Kidney capillary endothelial cell (primary cell): ENCODE results near the gene SYT7.

ENCODE experiments used
- DNase-seq: peaks from one replicate; pipeline ENCODE4 v3.0.0-alpha.2; 2018; ENCODE audit warnings: low spot score

SYT7 gene

DNA sequence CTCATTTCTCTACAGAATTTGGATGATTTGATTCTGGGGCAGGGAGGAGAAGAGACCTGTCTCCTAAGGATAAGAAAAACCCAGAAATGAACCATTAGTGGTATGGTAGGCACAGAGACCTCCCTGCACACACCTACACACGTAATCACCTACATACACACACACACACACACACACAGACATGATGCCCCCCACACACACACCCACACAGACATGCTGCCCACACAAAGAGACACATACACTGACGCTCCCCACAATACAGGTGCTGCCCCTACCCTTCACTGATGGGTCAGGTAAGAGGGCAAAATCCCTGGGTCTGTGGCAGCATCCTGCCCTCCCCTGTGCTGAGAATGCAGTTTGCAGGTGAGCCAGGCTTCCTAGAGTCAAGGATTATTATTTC is 1.1 kb upstream of the SYT7 start:
- DNase-seq, result no peak

GRCh38 chr11:61580271-61580888 is 496 bp downstream of the SYT7 start:
- no peak for DNase-seq

- DNase-seq, result no peak
Observed at GRCh38 chr11:61579676-61580270, 1.1 kb downstream of the SYT7 start.

DNA sequence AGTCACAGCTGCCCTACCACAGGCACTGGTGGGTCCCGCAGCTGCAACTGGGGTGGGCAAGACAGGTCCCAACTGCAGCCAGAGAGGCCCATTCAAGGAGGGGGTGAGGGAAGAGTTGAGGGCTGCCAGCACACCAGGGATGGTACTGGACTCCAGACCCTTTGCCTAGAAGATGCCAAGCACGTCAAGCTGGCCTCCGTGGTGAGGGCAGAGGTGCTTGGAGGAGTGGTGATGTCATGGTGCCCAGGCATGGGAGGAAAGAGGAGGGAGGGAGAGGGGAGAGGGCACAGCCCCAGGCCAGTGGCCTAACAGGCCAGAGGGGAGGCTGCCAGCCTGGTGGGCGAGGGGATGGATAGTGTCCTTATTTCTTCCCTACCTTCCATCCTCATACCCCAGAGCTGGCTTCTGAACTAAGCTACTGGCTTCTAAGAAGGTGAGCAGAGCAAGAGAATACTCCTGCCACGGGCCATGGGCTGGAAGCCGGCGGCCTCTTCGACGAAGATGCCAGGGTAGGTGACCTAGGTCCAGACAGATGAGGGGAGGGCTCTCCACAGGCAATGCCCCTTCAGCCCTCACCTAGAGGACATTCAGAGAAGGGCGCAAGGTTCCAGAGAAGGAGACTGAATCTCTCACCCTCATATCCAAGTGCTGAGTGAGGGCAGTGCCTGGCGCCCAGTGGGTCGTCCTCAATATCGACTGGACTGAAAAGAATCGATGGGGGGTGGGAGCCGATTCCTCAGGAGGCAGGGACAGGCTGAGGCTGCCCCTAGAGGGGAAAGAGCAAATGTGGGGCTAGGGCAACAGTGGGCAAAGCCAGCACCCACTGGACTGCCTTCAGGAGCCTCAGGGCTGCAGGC is 1.8 kb downstream of the SYT7 start:
- no peak for DNase-seq

GRCh38 chr11:61577383-61578118 is 3.3 kb downstream of the SYT7 start:
- no peak for DNase-seq

GRCh38 chr11:61575886-61576861 is 4.7 kb downstream of the SYT7 start:
- no peak for DNase-seq

- DNase-seq, result no peak
Observed at GRCh38 chr11:61574611-61575010, 6.3 kb downstream of the SYT7 start.

- DNase-seq, result no peak
Observed at GRCh38 chr11:61572913-61573312, 8.0 kb downstream of the SYT7 start.

DNA sequence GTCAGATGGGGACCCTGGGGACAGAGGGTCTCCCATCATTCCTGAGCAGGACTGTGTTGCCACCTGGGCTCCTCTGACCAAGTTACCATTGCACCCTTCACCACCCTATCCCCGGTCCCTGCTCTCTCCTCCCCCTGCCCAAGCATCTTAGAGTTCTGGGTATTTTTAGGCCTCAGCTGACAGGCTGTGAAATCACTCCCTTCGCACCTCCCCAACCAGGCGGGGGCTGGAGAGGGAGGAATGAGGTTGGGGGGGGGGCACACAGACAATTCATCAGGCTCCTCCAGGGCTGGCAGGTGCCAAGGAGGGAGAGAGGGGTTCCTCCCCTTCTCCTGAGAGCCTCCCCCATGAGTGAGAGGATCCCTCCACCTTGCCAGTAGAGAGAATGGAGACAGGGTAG is 9.0 kb downstream of the SYT7 start:
- DNase-seq, result no peak

GRCh38 chr11:61571337-61571736 is 9.5 kb downstream of the SYT7 start:
- no peak for DNase-seq

GRCh38 chr11:61569701-61570100 is 11.2 kb downstream of the SYT7 start:
- no peak for DNase-seq

- DNase-seq, result no peak
Observed at GRCh38 chr11:61569018-61569417, 11.9 kb downstream of the SYT7 start.

DNA sequence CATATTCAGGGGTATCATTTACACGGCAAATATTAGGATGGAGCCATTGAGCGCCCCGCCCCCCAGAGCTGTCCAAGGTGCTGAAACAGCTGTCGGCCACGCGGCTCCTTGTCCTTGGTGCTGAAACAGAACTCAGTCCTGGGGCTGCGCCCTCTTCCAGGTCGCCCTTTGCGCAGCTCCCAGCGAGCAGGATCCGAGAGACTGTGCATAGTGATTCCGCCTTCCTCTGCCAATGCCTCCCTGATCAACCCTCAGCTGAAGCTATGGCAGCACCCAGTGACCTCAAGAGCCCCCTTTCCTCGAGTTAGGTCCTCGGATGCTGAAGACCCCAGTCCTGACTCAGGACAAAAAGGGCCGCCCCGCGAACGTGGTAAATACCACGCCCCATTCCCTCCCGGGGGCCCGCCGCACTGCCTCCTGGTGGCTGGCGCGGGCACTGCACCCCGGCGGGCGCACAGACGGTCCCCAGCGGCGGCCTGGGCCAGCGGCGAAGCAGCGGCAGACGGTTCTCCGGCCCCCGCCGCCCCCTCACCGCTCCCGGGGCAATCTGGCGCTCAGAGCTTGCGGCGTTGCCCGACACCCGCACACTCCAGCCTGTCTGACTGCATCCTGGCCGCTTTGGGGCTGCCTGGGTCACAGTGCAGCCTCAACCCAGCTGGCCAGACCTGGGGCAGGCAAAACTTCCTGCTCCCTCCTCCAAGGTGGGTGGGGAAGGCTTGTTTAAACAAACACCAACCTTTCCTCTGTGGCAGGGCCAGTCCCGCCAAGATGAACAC is 13.4 kb downstream of the SYT7 start:
- DNase-seq, result peak; percentile 72

GRCh38 chr11:61564936-61565696 is 15.8 kb downstream of the SYT7 start:
- DNase-seq, result no peak

GRCh38 chr11:61560751-61561150 is 20.1 kb downstream of the SYT7 start:
- DNase-seq, result no peak

DNA sequence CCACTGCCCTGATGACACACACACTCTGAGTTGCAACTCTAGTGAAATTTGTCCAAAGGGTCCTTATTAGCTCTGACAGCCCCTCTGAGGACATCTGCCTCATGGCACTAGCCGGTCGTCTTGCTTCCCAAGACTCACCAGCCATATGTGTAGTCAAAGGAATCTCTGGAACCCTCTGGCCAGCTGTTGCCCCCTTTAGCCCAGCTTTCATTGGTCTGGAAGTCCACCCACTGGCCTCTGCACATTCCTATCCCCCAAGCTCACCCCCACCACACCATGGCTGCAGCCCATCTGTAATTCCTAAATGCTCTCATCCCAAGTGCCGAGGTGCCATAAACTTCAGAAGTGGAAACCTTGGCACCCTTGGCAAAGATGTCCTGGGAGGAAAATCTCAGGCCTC is 24.3 kb downstream of the SYT7 start:
- no peak for DNase-seq

DNA sequence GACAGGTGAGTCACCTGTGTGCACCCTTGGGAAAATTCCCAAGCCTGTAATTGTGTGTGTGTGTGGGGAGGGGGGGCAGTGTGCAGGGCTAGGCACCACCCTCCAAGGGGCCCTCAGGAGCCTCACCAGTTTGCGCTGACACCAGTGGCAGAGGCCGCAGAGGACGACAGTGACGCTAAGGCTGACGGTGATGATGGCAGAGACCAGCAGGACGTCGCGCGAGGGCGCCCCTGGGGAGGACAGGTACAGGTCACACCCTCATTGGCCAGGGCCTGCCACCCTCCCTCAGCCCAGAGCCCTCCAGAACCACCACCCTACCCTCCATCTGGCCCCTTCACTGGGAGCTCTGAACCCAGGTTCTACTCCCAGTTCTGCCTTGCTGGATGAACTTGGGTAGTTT is 24.9 kb downstream of the SYT7 start:
- no peak for DNase-seq

- no peak for DNase-seq
Observed at GRCh38 chr11:61555051-61555969, 25.6 kb downstream of the SYT7 start.
